ENCODE results near the gene TRHDE.

- no peak for TF ChIP-seq ZNF433 (tag by site-specific recombination; IDR thresholded peaks at IDR 0.05; ENCODE audit: low read depth)
- TF ChIP-seq, protein P1, sequence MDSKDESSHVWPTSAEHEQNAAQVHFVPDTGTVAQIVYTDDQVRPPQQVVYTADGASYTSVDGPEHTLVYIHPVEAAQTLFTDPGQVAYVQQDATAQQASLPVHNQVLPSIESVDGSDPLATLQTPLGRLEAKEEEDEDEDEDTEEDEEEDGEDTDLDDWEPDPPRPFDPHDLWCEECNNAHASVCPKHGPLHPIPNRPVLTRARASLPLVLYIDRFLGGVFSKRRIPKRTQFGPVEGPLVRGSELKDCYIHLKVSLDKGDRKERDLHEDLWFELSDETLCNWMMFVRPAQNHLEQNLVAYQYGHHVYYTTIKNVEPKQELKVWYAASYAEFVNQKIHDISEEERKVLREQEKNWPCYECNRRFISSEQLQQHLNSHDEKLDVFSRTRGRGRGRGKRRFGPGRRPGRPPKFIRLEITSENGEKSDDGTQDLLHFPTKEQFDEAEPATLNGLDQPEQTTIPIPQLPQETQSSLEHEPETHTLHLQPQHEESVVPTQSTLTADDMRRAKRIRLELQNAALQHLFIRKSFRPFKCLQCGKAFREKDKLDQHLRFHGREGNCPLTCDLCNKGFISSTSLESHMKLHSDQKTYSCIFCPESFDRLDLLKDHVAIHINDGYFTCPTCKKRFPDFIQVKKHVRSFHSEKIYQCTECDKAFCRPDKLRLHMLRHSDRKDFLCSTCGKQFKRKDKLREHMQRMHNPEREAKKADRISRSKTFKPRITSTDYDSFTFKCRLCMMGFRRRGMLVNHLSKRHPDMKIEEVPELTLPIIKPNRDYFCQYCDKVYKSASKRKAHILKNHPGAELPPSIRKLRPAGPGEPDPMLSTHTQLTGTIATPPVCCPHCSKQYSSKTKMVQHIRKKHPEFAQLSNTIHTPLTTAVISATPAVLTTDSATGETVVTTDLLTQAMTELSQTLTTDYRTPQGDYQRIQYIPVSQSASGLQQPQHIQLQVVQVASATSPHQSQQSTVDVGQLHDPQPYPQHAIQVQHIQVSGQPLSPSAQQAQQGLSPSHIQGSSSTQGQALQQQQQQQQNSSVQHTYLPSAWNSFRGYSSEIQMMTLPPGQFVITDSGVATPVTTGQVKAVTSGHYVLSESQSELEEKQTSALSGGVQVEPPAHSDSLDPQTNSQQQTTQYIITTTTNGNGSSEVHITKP (tag by site-specific recombination; IDR thresholded peaks at IDR 0.05): no peak
- TF ChIP-seq ZNF654 (tag by site-specific recombination; IDR thresholded peaks at IDR 0.05; ENCODE audit: low read depth): no peak
- no peak for TF ChIP-seq ZNF626 (tag by site-specific recombination; IDR thresholded peaks at IDR 0.05)
- TF ChIP-seq, protein P2, sequence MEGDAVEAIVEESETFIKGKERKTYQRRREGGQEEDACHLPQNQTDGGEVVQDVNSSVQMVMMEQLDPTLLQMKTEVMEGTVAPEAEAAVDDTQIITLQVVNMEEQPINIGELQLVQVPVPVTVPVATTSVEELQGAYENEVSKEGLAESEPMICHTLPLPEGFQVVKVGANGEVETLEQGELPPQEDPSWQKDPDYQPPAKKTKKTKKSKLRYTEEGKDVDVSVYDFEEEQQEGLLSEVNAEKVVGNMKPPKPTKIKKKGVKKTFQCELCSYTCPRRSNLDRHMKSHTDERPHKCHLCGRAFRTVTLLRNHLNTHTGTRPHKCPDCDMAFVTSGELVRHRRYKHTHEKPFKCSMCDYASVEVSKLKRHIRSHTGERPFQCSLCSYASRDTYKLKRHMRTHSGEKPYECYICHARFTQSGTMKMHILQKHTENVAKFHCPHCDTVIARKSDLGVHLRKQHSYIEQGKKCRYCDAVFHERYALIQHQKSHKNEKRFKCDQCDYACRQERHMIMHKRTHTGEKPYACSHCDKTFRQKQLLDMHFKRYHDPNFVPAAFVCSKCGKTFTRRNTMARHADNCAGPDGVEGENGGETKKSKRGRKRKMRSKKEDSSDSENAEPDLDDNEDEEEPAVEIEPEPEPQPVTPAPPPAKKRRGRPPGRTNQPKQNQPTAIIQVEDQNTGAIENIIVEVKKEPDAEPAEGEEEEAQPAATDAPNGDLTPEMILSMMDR (tag by site-specific recombination; IDR thresholded peaks at IDR 0.05): no peak
- no peak for TF ChIP-seq ZNF501 (tag by site-specific recombination; IDR thresholded peaks at IDR 0.05)
- no peak for TF ChIP-seq ZNF521 (tag by site-specific recombination; IDR thresholded peaks at IDR 0.05)
- no peak for TF ChIP-seq ZFP3 (tag by site-specific recombination; IDR thresholded peaks at IDR 0.05; ENCODE audit: low read depth)
- TF ChIP-seq ZNF510 (tag by site-specific recombination; IDR thresholded peaks at IDR 0.05; ENCODE audit: insufficient replicate concordance): no peak
- no peak for TF ChIP-seq GLIS2 (tag by site-specific recombination; IDR thresholded peaks at IDR 0.05)
Observed at GRCh38 chr12:72464471-72464870, 192.3 kb downstream of the TRHDE start.
